CD4-positive, alpha-beta T cell treated with Interleukin-12 subunit alpha and Interleukin-12 subunit beta, for 1 hour (primary cell): ENCODE measurements around the gene MPDU1.

Source experiments
- DNase-seq: peaks from one replicate; pipeline ENCODE4 v3.0.0-alpha.2; 2020

The MPDU1 gene

DNA sequence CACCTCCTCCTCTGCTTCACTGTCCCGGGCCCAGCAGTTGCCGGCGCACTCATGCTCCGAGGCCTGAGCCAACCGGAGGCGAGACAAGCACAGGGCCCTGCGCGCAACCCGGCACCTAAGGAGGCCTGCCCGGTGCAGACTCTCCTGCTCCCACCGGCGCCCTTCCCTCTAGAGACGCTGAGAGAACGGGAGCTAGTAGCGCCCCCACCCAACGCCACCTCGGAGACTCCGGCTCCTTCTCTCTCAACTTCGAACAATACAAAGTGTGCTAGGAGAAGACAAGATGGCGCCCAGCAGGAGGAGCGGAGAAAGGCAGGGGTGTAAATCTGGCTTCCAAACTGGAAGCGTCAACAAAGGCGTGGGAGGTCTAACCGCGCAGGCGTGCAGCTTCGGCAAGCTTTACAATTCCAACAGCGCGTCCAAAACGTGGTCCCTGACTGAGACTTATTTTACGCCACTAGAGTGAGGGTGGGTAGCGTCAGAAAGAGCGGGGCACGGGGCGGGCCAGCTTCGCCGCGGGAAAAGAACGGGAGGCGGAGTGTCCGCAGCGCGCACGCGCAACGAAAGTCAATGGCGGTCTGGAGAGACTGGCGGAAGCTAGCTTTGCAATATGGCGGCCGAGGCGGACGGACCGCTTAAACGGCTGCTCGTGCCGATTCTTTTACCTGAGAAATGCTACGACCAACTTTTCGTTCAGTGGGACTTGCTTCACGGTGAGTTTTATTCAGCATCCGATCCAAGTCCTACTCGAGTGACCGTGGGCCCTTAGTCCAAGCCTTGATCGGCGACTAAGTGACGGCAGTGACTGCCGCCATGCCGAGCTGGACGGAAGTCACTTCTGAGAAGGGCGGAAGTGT lies at the start of gene MPDU1:
Gene MPDU1, plus strand, starts transcription at position 600 of the 857 bp plus-strand sequence. Its CDS starts 11 bp downstream, at position 611.
- peak; percentile 97 for DNase-seq

GRCh38 chr17:7538050-7538449 lies 45.6 kb upstream of the MPDU1 start:
- no peak for DNase-seq

GRCh38 chr17:7538891-7539545 lies 44.6 kb upstream of the MPDU1 start:
- no peak for DNase-seq

GRCh38 chr17:7541074-7541621 lies 42.5 kb upstream of the MPDU1 start:
- no peak for DNase-seq

DNA sequence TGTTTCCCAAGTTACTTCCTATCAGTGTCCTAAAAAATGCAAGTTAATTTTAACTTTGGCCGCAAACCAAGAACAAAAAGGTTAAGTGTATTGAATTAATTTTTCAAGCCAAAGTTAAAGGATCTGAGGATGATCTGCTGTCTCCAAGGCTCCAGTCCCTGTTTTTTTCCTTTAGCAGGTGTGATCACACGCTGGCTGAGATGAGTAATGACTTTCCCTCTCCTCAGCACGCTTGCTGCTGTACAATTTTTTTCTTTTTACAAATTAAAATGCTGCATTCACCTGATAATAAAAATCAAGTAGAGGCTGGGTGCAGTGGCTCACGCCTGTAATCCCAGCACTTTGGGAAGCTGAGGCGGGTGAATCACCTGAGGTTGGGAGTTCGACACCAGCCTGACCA lies 38.7 kb upstream of the MPDU1 start:
- no peak for DNase-seq

GRCh38 chr17:7548585-7549400 lies 34.9 kb upstream of the MPDU1 start, which contains the start of gene TNFSF12:
Gene TNFSF12, plus strand, starts transcription at chr17:7549058. Its CDS starts 96 bp downstream, at chr17:7549154.
- peak; percentile 63 for DNase-seq

DNA sequence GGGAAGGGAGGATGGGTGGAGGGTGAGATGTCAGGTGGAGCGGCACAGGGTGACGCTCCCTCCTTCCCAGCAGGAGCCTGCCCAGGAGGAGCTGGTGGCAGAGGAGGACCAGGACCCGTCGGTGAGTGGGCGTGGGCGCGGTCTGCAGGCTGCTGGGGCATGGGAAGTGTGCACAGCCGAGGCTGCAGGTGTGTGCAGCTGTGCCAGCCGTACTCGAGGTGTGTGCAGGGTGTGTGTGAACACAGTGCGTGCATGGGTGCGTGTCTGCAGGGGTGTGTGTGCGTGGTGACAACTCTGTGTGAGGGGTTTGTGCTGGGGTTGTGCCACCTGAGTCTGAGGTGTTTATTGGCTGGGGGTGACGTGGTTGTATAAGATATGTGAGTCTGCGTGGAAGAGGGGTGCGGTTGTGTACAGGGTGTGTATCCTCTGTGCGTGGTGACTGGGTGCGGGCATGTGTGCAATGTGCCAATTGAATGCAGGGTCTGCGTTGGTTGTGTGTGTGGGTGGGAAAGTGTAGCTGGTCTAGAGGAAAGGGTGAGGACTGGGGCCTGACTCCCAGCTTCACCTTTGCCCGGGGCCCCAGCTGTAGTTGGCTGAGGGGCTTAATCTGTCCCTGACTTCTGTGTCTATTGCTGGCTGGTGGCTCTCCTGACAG lies 34.1 kb upstream of the MPDU1 start:
- peak; percentile 45 for DNase-seq

GRCh38 chr17:7550344-7550743 lies 33.3 kb upstream of the MPDU1 start:
- no peak for DNase-seq

GRCh38 chr17:7551396-7551795 lies 32.3 kb upstream of the MPDU1 start:
- no peak for DNase-seq

GRCh38 chr17:7552621-7553051 lies 31.0 kb upstream of the MPDU1 start:
- DNase-seq = peak; percentile 55

- DNase-seq = no peak
Measured at GRCh38 chr17:7553356-7553755, 30.3 kb upstream of the MPDU1 start.

- DNase-seq = no peak
Measured at GRCh38 chr17:7555320-7555948, 28.2 kb upstream of the MPDU1 start.

DNA sequence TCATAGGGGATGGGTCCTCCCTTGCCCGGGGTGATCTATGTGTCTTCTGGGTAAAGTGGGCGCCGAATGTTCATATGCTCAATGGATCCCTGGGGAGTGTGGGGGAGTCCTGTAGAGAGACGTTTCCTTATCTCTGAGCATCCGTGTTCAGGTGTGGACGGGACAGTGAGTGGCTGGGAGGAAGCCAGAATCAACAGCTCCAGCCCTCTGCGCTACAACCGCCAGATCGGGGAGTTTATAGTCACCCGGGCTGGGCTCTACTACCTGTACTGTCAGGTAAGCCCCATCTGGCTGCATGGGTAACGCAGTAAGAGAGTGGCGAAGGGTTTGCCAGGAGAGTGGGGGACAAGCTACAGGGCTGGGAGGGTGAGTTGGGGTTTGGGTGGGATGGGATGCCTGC lies 27.0 kb upstream of the MPDU1 start:
- no peak for DNase-seq

- DNase-seq = no peak
Measured at GRCh38 chr17:7557147-7557764, 26.4 kb upstream of the MPDU1 start.

GRCh38 chr17:7557775-7558543 lies 25.7 kb upstream of the MPDU1 start:
- no peak for DNase-seq

- no peak for DNase-seq
Measured at GRCh38 chr17:7558544-7559319, 24.9 kb upstream of the MPDU1 start, which contains the start of gene TNFSF13. Gene TNFSF13, plus strand, starts transcription at chr17:7558750. Its CDS starts 290 bp downstream, at chr17:7559040.

DNA sequence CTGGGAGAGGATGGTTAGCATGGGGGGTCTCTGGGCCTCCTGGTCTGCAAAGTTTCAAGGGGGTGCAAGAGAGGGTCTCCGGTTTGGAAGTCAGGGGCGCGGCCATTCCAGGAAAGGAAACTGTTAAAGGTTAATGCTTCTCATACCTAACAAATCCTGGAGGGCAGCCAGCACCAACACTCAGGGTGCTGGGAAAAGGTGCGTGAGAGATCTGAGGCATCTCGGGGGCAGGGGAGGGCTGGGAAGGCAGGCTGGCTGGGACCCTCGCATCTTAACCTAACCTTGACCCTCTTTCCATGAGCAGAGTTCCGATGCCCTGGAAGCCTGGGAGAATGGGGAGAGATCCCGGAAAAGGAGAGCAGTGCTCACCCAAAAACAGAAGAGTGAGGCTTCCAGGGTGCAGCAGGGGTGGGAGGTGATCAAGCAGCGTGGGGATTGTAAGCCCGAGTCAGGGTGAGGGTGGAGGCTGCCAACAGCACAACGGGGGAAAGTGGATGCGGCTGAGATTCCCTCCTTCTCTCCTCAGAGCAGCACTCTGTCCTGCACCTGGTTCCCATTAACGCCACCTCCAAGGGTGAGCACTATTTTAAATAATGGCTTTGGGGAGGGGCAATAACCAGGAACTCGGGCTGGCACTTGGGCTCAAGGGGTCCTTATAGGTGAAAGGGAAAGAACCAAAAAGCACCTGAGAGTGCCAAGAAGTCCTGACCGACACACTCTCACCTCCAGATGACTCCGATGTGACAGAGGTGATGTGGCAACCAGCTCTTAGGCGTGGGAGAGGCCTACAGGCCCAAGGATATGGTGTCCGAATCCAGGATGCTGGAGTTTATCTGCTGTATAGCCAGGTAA lies 24.1 kb upstream of the MPDU1 start:
- no peak for DNase-seq

GRCh38 chr17:7560172-7561027 lies 23.3 kb upstream of the MPDU1 start:
- DNase-seq = peak; percentile 67
